Stomach (tissue), 4 donors: ENCODE results near the gene CBX4.

ENCODE experiments used
- EP300 ChIP-seq: sonication (generic); formaldehyde crosslinking; IDR thresholded peaks from one replicate; pipeline ENCODE4 v1.6.1; 2017; ENCODE audit warnings: antibody characterized with exemption
- POLR2A ChIP-seq, 4 donors: fragments of 450-650 bp; IDR thresholded peaks; one replicate each; pipeline ENCODE4 v1.6.1; 2016; ENCODE audit warnings: antibody characterized with exemption in 4 of 4, control low read depth in 2 of 4, mild to moderate bottlenecking in 1 of 4, moderate library complexity in 1 of 4
- POLR2AphosphoS5 ChIP-seq, 3 donors: sonication (generic); formaldehyde crosslinking; IDR thresholded peaks; one replicate each; pipeline ENCODE4 v1.6.1; 2016; ENCODE audit warnings: antibody characterized with exemption in 3 of 3
- TF ChIP-seq, protein P1 (sequence below), 7 experiments: fragments of 450-650 bp in 4 of 7; fragments of 200-600 bp in 3 of 7; sonication (generic) in 3 of 7; IDR thresholded peaks; one replicate each; pipeline ENCODE4 v1.5.1; 2016 to 2019; ENCODE audit warnings: antibody characterized with exemption in 7 of 7, control low read depth in 2 of 7, mild to moderate bottlenecking in 1 of 7

DNA sequence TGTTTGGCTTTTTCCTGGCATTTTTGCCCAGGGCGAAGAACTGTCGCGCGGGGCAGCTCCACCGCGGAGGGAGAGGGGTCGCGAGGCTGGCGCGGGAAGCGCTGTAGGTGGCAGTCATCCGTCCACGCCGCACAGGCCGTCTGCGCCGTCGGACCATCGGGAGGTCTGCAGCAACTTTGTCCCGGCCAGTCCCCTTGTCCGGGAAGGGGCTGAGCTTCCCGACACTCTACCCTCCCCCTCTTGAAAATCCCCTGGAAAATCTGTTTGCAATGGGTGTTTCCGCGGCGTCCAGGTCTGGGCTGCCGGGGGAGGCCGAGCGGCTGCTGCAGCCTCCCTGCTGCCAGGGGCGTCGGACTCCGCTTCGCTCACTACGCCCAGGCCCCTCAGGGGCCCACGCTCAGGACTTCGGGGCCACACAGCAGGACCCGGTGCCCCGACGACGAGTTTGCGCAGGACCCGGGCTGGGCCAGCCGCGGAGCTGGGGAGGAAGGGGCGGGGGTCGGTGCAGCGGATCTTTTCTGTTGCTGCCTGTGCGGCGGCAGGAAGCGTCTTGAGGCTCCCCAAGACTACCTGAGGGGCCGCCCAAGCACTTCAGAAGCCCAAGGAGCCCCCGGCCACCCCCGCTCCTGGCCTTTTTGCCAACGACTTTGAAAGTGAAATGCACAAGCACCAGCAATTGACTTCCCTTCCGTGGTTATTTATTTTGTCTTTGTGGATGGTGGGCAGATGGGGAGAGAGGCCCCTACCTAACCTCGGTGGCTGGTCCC lies 2.3 kb upstream of the CBX4 start:
- TF ChIP-seq POLR2A (IDR thresholded peaks at IDR 0.05) (no peak), POLR2AphosphoS5 (IDR thresholded peaks at IDR 0.05) (no peak), EP300 (no peak)
- TF ChIP-seq, protein P1, sequence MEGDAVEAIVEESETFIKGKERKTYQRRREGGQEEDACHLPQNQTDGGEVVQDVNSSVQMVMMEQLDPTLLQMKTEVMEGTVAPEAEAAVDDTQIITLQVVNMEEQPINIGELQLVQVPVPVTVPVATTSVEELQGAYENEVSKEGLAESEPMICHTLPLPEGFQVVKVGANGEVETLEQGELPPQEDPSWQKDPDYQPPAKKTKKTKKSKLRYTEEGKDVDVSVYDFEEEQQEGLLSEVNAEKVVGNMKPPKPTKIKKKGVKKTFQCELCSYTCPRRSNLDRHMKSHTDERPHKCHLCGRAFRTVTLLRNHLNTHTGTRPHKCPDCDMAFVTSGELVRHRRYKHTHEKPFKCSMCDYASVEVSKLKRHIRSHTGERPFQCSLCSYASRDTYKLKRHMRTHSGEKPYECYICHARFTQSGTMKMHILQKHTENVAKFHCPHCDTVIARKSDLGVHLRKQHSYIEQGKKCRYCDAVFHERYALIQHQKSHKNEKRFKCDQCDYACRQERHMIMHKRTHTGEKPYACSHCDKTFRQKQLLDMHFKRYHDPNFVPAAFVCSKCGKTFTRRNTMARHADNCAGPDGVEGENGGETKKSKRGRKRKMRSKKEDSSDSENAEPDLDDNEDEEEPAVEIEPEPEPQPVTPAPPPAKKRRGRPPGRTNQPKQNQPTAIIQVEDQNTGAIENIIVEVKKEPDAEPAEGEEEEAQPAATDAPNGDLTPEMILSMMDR (IDR thresholded peaks at IDR 0.05), result no peak
